ENCODE results near the gene PLCXD1.

PLCXD1 gene, protein sequence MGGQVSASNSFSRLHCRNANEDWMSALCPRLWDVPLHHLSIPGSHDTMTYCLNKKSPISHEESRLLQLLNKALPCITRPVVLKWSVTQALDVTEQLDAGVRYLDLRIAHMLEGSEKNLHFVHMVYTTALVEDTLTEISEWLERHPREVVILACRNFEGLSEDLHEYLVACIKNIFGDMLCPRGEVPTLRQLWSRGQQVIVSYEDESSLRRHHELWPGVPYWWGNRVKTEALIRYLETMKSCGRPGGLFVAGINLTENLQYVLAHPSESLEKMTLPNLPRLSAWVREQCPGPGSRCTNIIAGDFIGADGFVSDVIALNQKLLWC

DNA sequence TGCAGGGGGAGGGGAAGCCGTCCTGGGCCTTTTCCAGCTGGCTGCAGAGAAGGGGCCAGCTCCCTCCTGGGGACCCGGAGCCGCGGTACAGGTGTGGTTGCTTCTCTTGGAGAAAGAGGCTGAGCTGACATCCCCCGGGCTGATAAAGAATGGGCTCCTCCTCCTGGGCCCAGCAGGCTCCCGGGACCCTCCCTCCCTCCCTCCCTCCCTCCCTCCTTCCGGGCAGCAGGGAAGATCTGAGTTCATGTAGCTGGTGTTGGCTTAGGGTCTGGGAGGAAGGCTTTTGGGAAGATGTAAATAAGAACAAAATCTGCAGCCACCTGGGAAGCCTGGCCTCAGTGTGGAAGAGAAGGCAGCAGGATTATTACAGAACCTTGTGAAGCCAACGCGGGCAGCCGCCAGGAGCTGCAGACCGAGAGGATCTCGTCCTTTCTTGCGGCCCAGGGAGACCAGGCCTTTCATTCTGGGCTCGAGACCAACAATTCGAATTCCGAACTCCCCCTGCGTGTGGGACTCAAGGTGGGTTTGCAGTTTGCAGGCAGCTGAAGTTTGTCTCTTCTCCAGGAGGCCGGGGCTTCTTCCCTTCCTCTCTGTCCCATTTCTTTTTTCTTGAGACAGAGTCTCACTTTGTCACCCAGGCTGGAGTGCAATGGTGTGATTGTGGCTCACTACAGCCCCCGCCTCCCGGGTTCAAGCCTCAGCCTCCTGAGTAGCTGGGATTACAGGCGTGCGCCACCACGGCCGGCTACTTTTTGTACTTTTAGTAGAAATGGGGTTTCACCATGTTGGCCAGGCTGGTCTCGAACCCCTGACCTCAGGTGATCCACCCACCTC, at the start of gene PLCXD1:
Gene PLCXD1, plus strand, starts transcription at position 216 of the 834 bp plus-strand sequence. CDS start 2,807 bp downstream, outside the sequence.
- TF ChIP-seq CREB1 (IDR thresholded peaks at IDR 0.05; ENCODE audit: low read depth) (no peak), TCF12 (IDR thresholded peaks at IDR 0.05; ENCODE audit: low read depth) (no peak), RAD21 (IDR thresholded peaks at IDR 0.05; ENCODE audit: low read depth) (no peak), ZBTB7A (IDR thresholded peaks at IDR 0.05; ENCODE audit: low read depth) (no peak)

DNA sequence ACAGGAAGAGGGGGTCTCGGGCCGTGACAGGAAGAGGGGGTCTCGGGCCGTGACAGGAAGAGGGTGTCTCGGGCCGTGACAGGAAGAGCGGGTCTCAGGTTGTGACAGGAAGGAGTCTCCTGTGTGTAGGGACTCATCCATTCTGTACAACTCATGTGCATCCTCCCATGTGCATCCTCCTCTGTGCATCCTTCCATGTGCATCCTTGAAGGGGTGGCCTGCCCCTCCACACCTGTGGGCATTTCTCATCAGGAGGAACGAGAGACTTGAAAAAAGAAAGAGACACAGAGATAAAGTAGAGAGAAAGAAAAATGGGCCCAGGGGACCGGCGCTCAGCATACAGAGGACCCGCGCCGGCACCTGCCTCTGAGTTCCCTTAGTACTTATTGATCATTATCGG, 30.2 kb upstream of the PLCXD1 start:
- TF ChIP-seq TEAD4 (IDR thresholded peaks at IDR 0.05) (no peak), RAD21 (IDR thresholded peaks at IDR 0.05; ENCODE audit: low read depth) (no peak), NFIC (IDR thresholded peaks at IDR 0.05) (no peak), YY1 (IDR thresholded peaks at IDR 0.05; ENCODE audit: low read depth) (no peak), TAF1 (IDR thresholded peaks at IDR 0.05; ENCODE audit: low read depth) (no peak), FOXM1 (IDR thresholded peaks at IDR 0.05; ENCODE audit: borderline replicate concordance, low read depth) (no peak), EP300 (IDR thresholded peaks at IDR 0.05; ENCODE audit: borderline replicate concordance) (no peak), EGR1 (IDR thresholded peaks at IDR 0.05) (no peak), CEBPB (IDR thresholded peaks at IDR 0.05) (no peak), TCF12 (IDR thresholded peaks at IDR 0.05; ENCODE audit: low read depth) (no peak), CREB1 (IDR thresholded peaks at IDR 0.05; ENCODE audit: low read depth) (no peak)
- TF ChIP-seq, protein P1, sequence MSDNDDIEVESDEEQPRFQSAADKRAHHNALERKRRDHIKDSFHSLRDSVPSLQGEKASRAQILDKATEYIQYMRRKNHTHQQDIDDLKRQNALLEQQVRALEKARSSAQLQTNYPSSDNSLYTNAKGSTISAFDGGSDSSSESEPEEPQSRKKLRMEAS (IDR thresholded peaks at IDR 0.05), result no peak
- TF ChIP-seq, protein P2, sequence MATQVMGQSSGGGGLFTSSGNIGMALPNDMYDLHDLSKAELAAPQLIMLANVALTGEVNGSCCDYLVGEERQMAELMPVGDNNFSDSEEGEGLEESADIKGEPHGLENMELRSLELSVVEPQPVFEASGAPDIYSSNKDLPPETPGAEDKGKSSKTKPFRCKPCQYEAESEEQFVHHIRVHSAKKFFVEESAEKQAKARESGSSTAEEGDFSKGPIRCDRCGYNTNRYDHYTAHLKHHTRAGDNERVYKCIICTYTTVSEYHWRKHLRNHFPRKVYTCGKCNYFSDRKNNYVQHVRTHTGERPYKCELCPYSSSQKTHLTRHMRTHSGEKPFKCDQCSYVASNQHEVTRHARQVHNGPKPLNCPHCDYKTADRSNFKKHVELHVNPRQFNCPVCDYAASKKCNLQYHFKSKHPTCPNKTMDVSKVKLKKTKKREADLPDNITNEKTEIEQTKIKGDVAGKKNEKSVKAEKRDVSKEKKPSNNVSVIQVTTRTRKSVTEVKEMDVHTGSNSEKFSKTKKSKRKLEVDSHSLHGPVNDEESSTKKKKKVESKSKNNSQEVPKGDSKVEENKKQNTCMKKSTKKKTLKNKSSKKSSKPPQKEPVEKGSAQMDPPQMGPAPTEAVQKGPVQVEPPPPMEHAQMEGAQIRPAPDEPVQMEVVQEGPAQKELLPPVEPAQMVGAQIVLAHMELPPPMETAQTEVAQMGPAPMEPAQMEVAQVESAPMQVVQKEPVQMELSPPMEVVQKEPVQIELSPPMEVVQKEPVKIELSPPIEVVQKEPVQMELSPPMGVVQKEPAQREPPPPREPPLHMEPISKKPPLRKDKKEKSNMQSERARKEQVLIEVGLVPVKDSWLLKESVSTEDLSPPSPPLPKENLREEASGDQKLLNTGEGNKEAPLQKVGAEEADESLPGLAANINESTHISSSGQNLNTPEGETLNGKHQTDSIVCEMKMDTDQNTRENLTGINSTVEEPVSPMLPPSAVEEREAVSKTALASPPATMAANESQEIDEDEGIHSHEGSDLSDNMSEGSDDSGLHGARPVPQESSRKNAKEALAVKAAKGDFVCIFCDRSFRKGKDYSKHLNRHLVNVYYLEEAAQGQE (IDR thresholded peaks at IDR 0.05; ENCODE audit: low read depth), result no peak

DNA sequence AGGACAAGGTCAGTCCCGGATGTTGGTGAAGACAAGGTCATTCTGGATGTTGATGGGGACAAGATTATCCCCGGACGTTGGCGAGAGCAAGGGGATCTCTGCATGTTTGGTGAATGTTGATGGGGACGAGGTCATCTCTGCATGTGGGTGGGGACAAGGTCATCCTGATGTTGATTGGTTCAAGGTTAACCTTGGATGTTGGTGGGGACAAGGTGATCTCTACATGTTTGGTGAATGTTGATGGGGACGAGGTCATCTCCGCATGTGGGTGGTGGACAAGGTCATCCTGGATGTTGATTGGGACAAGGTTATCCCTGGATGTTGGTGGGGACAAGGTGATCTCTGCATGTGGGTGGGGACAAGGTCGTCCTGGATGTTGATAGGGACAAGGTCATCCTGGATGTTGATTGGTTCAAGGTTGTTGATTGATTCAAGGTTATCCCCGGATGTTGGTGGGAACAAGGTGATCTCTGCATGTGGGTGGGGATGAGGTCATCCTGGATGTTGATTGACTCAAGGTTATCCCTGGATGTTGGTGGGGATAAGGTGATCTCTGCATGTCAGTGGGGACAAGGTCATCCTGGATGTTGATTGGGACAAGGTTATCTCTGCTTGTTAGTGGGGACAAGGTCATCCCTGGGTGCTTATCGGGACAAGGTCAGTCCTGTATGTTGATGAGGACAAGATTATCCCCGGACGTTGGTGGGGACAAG, 28.8 kb upstream of the PLCXD1 start:
- TF ChIP-seq, protein P3, sequence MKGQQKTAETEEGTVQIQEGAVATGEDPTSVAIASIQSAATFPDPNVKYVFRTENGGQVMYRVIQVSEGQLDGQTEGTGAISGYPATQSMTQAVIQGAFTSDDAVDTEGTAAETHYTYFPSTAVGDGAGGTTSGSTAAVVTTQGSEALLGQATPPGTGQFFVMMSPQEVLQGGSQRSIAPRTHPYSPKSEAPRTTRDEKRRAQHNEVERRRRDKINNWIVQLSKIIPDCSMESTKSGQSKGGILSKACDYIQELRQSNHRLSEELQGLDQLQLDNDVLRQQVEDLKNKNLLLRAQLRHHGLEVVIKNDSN (IDR thresholded peaks at IDR 0.05), result no peak
- TF ChIP-seq CEBPB (IDR thresholded peaks at IDR 0.05) (no peak), CREB1 (IDR thresholded peaks at IDR 0.05; ENCODE audit: low read depth) (no peak), RAD21 (IDR thresholded peaks at IDR 0.05; ENCODE audit: low read depth) (no peak), EP300 (IDR thresholded peaks at IDR 0.05; ENCODE audit: borderline replicate concordance) (no peak), YY1 (IDR thresholded peaks at IDR 0.05; ENCODE audit: low read depth) (no peak), TCF12 (IDR thresholded peaks at IDR 0.05; ENCODE audit: low read depth) (no peak), ZBTB7A (IDR thresholded peaks at IDR 0.05; ENCODE audit: low read depth) (no peak), FOXM1 (IDR thresholded peaks at IDR 0.05; ENCODE audit: borderline replicate concordance, low read depth) (no peak), TAF1 (IDR thresholded peaks at IDR 0.05; ENCODE audit: low read depth) (no peak), EGR1 (IDR thresholded peaks at IDR 0.05) (no peak), TEAD4 (IDR thresholded peaks at IDR 0.05) (no peak), NFIC (IDR thresholded peaks at IDR 0.05) (no peak)
- TF ChIP-seq, protein P2 (IDR thresholded peaks at IDR 0.05; ENCODE audit: low read depth), result no peak
- TF ChIP-seq, protein P1 (IDR thresholded peaks at IDR 0.05), result no peak

DNA sequence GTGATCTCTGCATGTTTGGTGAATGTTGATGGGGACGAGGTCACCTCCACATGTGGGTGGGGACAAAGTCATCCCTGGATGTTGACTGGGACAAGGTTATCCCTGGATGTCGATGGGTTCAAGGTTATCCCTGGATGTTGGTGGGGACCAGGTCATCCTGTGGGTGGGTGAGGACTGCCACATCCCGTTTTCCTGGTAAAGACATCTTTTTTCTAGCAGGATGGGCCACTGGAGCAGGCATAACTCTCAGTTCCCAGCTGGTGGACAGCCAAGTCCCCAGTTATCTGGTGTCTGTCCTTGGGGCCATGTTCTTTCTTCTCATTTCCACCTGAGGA, 28.3 kb upstream of the PLCXD1 start:
- TF ChIP-seq ZBTB7A (IDR thresholded peaks at IDR 0.05; ENCODE audit: low read depth) (no peak), YY1 (IDR thresholded peaks at IDR 0.05; ENCODE audit: low read depth) (no peak), CREB1 (IDR thresholded peaks at IDR 0.05; ENCODE audit: low read depth) (no peak), NFIC (IDR thresholded peaks at IDR 0.05) (no peak), RAD21 (IDR thresholded peaks at IDR 0.05; ENCODE audit: low read depth) (no peak), TCF12 (IDR thresholded peaks at IDR 0.05; ENCODE audit: low read depth) (no peak), TAF1 (IDR thresholded peaks at IDR 0.05; ENCODE audit: low read depth) (no peak)
- TF ChIP-seq, protein P2 (IDR thresholded peaks at IDR 0.05; ENCODE audit: low read depth), result no peak
- TF ChIP-seq, protein P3 (IDR thresholded peaks at IDR 0.05), result no peak
